Measurements from ENCODE around the gene ZNF710. TPM values are rescaled to one million over a fixed set of nuclear protein-coding genes. Genes with fewer than 3 reads are reported as not detected.

Gene ZNF710
- total and polyA plus RNA-seq, 2 of the 8 experiments (the other 6 are each of a cell fraction or from before 2014, with no cell fraction given): 10.5 to 24.0 TPM

- peaks cover 0 to 10% (median 2%) of the 10 kb centered on the region in 4 experiments; a peak in 5 of 7 replicates for H3K4me1 ChIP-seq (replicated peaks in 1 of 4; ENCODE audit: control insufficient read depth in 3 of 4, insufficient read depth in 4 of 4, low read length in 3 of 4)
- no peak overlapping the region for H2AFZ ChIP-seq (ENCODE audit: low read length)
- no peak overlapping the region for H3K4me2 ChIP-seq (ENCODE audit: insufficient read depth in 1 of 2, low read depth in 2 of 2, low read length in 2 of 2)
- H3K79me2 ChIP-seq (ENCODE audit: control insufficient read depth in 1 of 2, insufficient read depth in 2 of 2, low read length in 2 of 2): peaks cover 0 to 8% of the 10 kb centered on the region in 2 experiments; a peak in 1 of 4 replicates
- H3K9me3 ChIP-seq (ENCODE audit: insufficient read depth in 2 of 2, low read depth in 1 of 2, low read length in 1 of 2): no peaks in the 10 kb centered on the region
- H3K27ac ChIP-seq (ENCODE audit: low read depth, low read length): no peak overlapping the region
- POLR2A ChIA-PET (ENCODE audit: partially characterized antibody): no interaction called here
- WGBS, 2 experiments (ENCODE audit: extremely low coverage in 1 of 2, insufficient coverage in 1 of 2, insufficient read length in 1 of 2, insufficient replicate concordance in 2 of 2, low coverage in 1 of 2, low lambda C conversion rate in 2 of 2, missing lambda C conversion rate in 1 of 2): 89% methylated on average over 1 of the region's 1 CpG; no CpG with 5 or more reads in 1 of the 2 experiments
- CTCF ChIA-PET (ENCODE audit: partially characterized antibody): interaction anchor here (1.2 kb wide), 1 partner anchor 12 kb away, joined by 4 read pairs; no protein-coding TSS in a partner anchor
- no peak overlapping the region for H3K56ac ChIP-seq (replicated peaks; ENCODE audit: insufficient read length, low read depth, low read length)
- no peak overlapping the region for H3K9ac ChIP-seq (replicated peaks in 1 of 4; ENCODE audit: extremely low read depth in 1 of 4, low read depth in 3 of 4, low read length in 3 of 4)
- no peaks in the 10 kb centered on the region for H3K27me3 ChIP-seq (replicated peaks in 1 of 4; ENCODE audit: control insufficient read depth in 3 of 4, extremely low read depth in 1 of 4, insufficient read depth in 3 of 4, low read length in 3 of 4)
- H2BK20ac ChIP-seq (ENCODE audit: low read length): no peak overlapping the region
- no peaks in the 10 kb centered on the region for H3K23me2 ChIP-seq (ENCODE audit: low read depth, low read length)
- H3K18ac ChIP-seq (ENCODE audit: extremely low read depth, low read length): no peak overlapping the region
- no peak overlapping the region for H3K4me3 ChIP-seq (ENCODE audit: extremely low read depth in 1 of 4, insufficient read depth in 2 of 4, low read depth in 3 of 4, low read length in 4 of 4)
- H3K14ac ChIP-seq (ENCODE audit: insufficient read length): no peak overlapping the region
- H2AK5ac ChIP-seq (ENCODE audit: low read depth, low read length): no peak overlapping the region
- no peaks in the 10 kb centered on the region for H3K36me3 ChIP-seq (ENCODE audit: control insufficient read depth in 2 of 4, insufficient read depth in 4 of 4, low read length in 3 of 4)
- no peak overlapping the region for H2BK5ac ChIP-seq (ENCODE audit: low read depth, low read length)
- no peak overlapping the region for H2BK15ac ChIP-seq (ENCODE audit: low read length)
- no peak overlapping the region for H4K5ac ChIP-seq (ENCODE audit: insufficient read length, low read depth, low read length)
- FAIRE-seq: no peak
- no peak overlapping the region for H4K91ac ChIP-seq (replicated peaks; ENCODE audit: insufficient read length, low read length)
- TF ChIP-seq TAF7 (optimal IDR thresholded peaks at IDR 0.05; ENCODE audit: borderline replicate concordance, low read depth, low read length): no peak
- no peak for TF ChIP-seq FOSL1 (IDR thresholded peaks at IDR 0.05; ENCODE audit: insufficient read depth, low read depth, low read length)
- no peak for TF ChIP-seq SP4 (IDR thresholded peaks at IDR 0.05; ENCODE audit: low read length)
- no peak for TF ChIP-seq ASH2L (IDR thresholded peaks at IDR 0.05; ENCODE audit: low read length)
- TF ChIP-seq CHD2 (IDR thresholded peaks at IDR 0.05; ENCODE audit: low read length): no peak
- no peak for TF ChIP-seq JUND (IDR thresholded peaks at IDR 0.05; ENCODE audit: low read length)
- no peak for TF ChIP-seq E2F6 (IDR thresholded peaks at IDR 0.05)
- no peak for TF ChIP-seq HDAC2 (IDR thresholded peaks at IDR 0.05; ENCODE audit: borderline replicate concordance in 1 of 2, low read depth in 2 of 2, low read length in 2 of 2)
- no peak for TF ChIP-seq KDM4A (IDR thresholded peaks at IDR 0.05; ENCODE audit: low read depth, low read length, severe bottlenecking)
- no peak for TF ChIP-seq SIN3A (conservative IDR thresholded peaks at IDR 0.05 in 1 of 2, IDR thresholded peaks at IDR 0.05 in 1 of 2; ENCODE audit: low read depth in 1 of 2, low read length in 2 of 2)
- TF ChIP-seq SRF (IDR thresholded peaks at IDR 0.05; ENCODE audit: low read depth, low read length): no peak
- no peak for TF ChIP-seq BACH1 (IDR thresholded peaks at IDR 0.05; ENCODE audit: low read length)
- TF ChIP-seq SP2 (IDR thresholded peaks at IDR 0.05; ENCODE audit: low read length): no peak
- H3K79me1 ChIP-seq (ENCODE audit: low read depth, low read length): peaks cover 3% of the 10 kb centered on the region; the same call in 1 of the 2 replicates
- no peak overlapping the region for H4K8ac ChIP-seq (ENCODE audit: extremely low read depth, insufficient read depth, low read length)
- no peak overlapping the region for H2BK120ac ChIP-seq (replicated peaks; ENCODE audit: low read depth, low read length)
- H4K20me1 ChIP-seq (replicated peaks in 1 of 2; ENCODE audit: control insufficient read depth in 1 of 2, insufficient read depth in 2 of 2, low read length in 2 of 2): peaks cover 0 to 6% of the 10 kb centered on the region in 2 experiments
- no peak for DNase-seq (ENCODE audit: low read depth in 1 of 2, low spot score in 2 of 2)
- H3K23ac ChIP-seq (ENCODE audit: insufficient read length): no peak overlapping the region
- H2BK12ac ChIP-seq (ENCODE audit: low read depth, low read length): no peak overlapping the region
- no peak overlapping the region for H3K4ac ChIP-seq (replicated peaks; ENCODE audit: insufficient read length, low read depth, low read length)
Observed at GRCh38 chr15:90029024-90029423, 27.9 kb downstream of the ZNF710 start.

All from H1 (cell line).